ENCODE measurements around the gene CFHR3.

Gene CFHR3

GRCh38 chr1:196774603-196775002 is at the start of gene CFHR3:
Gene CFHR3 (plus strand): TSS chr1:196774840. CDS start chr1:196774887, 47 bp downstream.
- no peaks in the 10 kb centered on the region for H3K36me3 Mint-ChIP-seq (ENCODE audit: low read depth)
- no peak for DNase-seq

GRCh38 chr1:196732526-196732925 is 42.1 kb upstream of the CFHR3 start:
- Mint-ChIP-seq H3K9me3 (peaks cover 7% of the 10 kb centered on the region), H3K27ac (no peak overlapping the region), H3K4me3 (no peak overlapping the region), H3K27me3 (ENCODE audit: low read depth, poor library complexity) (no peaks in the 10 kb centered on the region), H3K4me1 (no peaks in the 10 kb centered on the region), H3K36me3 (ENCODE audit: low read depth) (no peaks in the 10 kb centered on the region)
- no peak for DNase-seq
- no peak for TF ChIP-seq CTCF (IDR thresholded peaks at IDR 0.05)

More at GRCh38 chr1:196774603-196775002, at the start of gene CFHR3:
- no peaks in the 10 kb centered on the region for H3K27me3 Mint-ChIP-seq (ENCODE audit: low read depth, poor library complexity)
- no peaks in the 10 kb centered on the region for H3K9me3 Mint-ChIP-seq
- no peak within 1 kb of the TSS for H3K4me3 Mint-ChIP-seq
- no peaks in the 10 kb centered on the region for H3K4me1 Mint-ChIP-seq
- TF ChIP-seq CTCF (IDR thresholded peaks at IDR 0.05), result no peak
- no peak within 1 kb of the TSS for H3K27ac Mint-ChIP-seq

- no peaks in the 10 kb centered on the region for H3K4me1 Mint-ChIP-seq
- no peak for DNase-seq
- no peaks in the 10 kb centered on the region for H3K27me3 Mint-ChIP-seq (ENCODE audit: low read depth, poor library complexity)
- no peaks in the 10 kb centered on the region for H3K36me3 Mint-ChIP-seq (ENCODE audit: low read depth)
- no peak overlapping the region for H3K4me3 Mint-ChIP-seq
- H3K9me3 Mint-ChIP-seq, result peaks cover 15% of the 10 kb centered on the region
- TF ChIP-seq CTCF (IDR thresholded peaks at IDR 0.05), result no peak
- no peak overlapping the region for H3K27ac Mint-ChIP-seq
These were observed 41.3 kb upstream of the CFHR3 start for GRCh38 chr1:196733091-196733970.

GRCh38 chr1:196734006-196734405 is 40.6 kb upstream of the CFHR3 start:
- DNase-seq, result no peak
- Mint-ChIP-seq H3K4me3 (no peak overlapping the region), H3K4me1 (no peaks in the 10 kb centered on the region), H3K36me3 (ENCODE audit: low read depth) (no peaks in the 10 kb centered on the region), H3K27ac (no peak overlapping the region), H3K9me3 (peaks cover 16% of the 10 kb centered on the region), H3K27me3 (ENCODE audit: low read depth, poor library complexity) (no peaks in the 10 kb centered on the region)
- no peak for TF ChIP-seq CTCF (IDR thresholded peaks at IDR 0.05)

- Mint-ChIP-seq H3K27ac (no peak overlapping the region), H3K27me3 (ENCODE audit: low read depth, poor library complexity) (no peaks in the 10 kb centered on the region), H3K36me3 (ENCODE audit: low read depth) (no peaks in the 10 kb centered on the region), H3K4me1 (no peaks in the 10 kb centered on the region), H3K9me3 (peaks cover 20% of the 10 kb centered on the region), H3K4me3 (no peak overlapping the region)
- no peak for DNase-seq
- no peak for TF ChIP-seq CTCF (IDR thresholded peaks at IDR 0.05)
These were observed 40.2 kb upstream of the CFHR3 start for GRCh38 chr1:196734460-196734859.

- TF ChIP-seq CTCF (IDR thresholded peaks at IDR 0.05), result no peak
- Mint-ChIP-seq H3K9me3 (peaks cover 22% of the 10 kb centered on the region), H3K27ac (no peak overlapping the region), H3K4me3 (no peak overlapping the region), H3K27me3 (ENCODE audit: low read depth, poor library complexity) (no peaks in the 10 kb centered on the region), H3K4me1 (peaks cover 5% of the 10 kb centered on the region), H3K36me3 (ENCODE audit: low read depth) (no peaks in the 10 kb centered on the region)
- DNase-seq, result no peak
These were observed 35.9 kb upstream of the CFHR3 start for GRCh38 chr1:196738730-196739129.
